HEK293 (cell line): Measurements from ENCODE around the gene ECE1.

Experiments
- BCL11A ChIP-seq: fragments of 450-650 bp; formaldehyde crosslinking; IDR thresholded peaks from 2 replicates; pipeline ENCODE4 v1.5.1; 2016; ENCODE audit warnings: low read depth, missing biosample characterization, missing genetic modification characterization
- CTCF ChIP-seq: fragments of 450-650 bp; formaldehyde crosslinking; IDR thresholded peaks from 2 replicates; pipeline ENCODE4 v1.5.1; 2016; ENCODE audit warnings: missing biosample characterization, missing genetic modification characterization
- GLIS2 ChIP-seq: fragments of 450-650 bp; formaldehyde crosslinking; IDR thresholded peaks from 2 replicates; pipeline ENCODE4 v1.5.1; 2016; ENCODE audit warnings: missing biosample characterization, missing genetic modification characterization
- IKZF3 ChIP-seq: fragments of 450-650 bp; IDR thresholded peaks from 2 replicates; pipeline ENCODE4 v1.5.0; 2018; ENCODE audit warnings: missing biosample characterization, mild to moderate bottlenecking, missing genetic modification characterization, moderate library complexity
- KLF1 ChIP-seq: fragments of 450-650 bp; formaldehyde crosslinking; IDR thresholded peaks from 2 replicates; pipeline ENCODE4 v1.5.1; 2016; ENCODE audit warnings: missing biosample characterization, missing genetic modification characterization
- KLF8 ChIP-seq: fragments of 450-650 bp; formaldehyde crosslinking; IDR thresholded peaks from 2 replicates; pipeline ENCODE4 v1.5.1; 2016; ENCODE audit warnings: missing biosample characterization, missing genetic modification characterization
- PRDM6 ChIP-seq: fragments of 450-650 bp; formaldehyde crosslinking; IDR thresholded peaks from 2 replicates; pipeline ENCODE4 v1.5.1; 2017; ENCODE audit warnings: missing biosample characterization, missing genetic modification characterization
- SCRT2 ChIP-seq: fragments of 450-650 bp; formaldehyde crosslinking; IDR thresholded peaks from 2 replicates; pipeline ENCODE4 v1.5.1; 2016; ENCODE audit warnings: missing biosample characterization, missing genetic modification characterization
- SETDB1 ChIP-seq: IDR thresholded peaks from one replicate; pipeline ENCODE4 v1.6.1; 2017; ENCODE audit warnings: mild to moderate bottlenecking, low read length, moderate library complexity, mixed read lengths; ENCODE audit not compliant: insufficient read length
- SP7 ChIP-seq: fragments of 450-650 bp; formaldehyde crosslinking; IDR thresholded peaks from 2 replicates; pipeline ENCODE4 v1.5.1; 2016; ENCODE audit warnings: missing biosample characterization, missing genetic modification characterization
- ZBTB1 ChIP-seq: fragments of 450-650 bp; formaldehyde crosslinking; IDR thresholded peaks from 2 replicates; pipeline ENCODE4 v1.5.1; 2016; ENCODE audit warnings: missing biosample characterization, missing genetic modification characterization
- ZBTB48 ChIP-seq: fragments of 450-650 bp; formaldehyde crosslinking; IDR thresholded peaks from 2 replicates; pipeline ENCODE4 v1.5.1; 2016; ENCODE audit warnings: missing biosample characterization, missing genetic modification characterization
- ZBTB49 ChIP-seq: fragments of 450-650 bp; formaldehyde crosslinking; IDR thresholded peaks from 2 replicates; pipeline ENCODE4 v1.5.1; 2016; ENCODE audit warnings: missing biosample characterization, missing genetic modification characterization, low read depth
- ZFP37 ChIP-seq: fragments of 450-650 bp; formaldehyde crosslinking; IDR thresholded peaks from 2 replicates; pipeline ENCODE4 v1.5.1; 2016; ENCODE audit warnings: missing biosample characterization, missing genetic modification characterization
- ZNF10 ChIP-seq: fragments of 450-650 bp; formaldehyde crosslinking; IDR thresholded peaks from 2 replicates; pipeline ENCODE4 v1.5.1; 2017; ENCODE audit warnings: missing biosample characterization, missing genetic modification characterization
- ZNF138 ChIP-seq: fragments of 450-650 bp; formaldehyde crosslinking; IDR thresholded peaks from 2 replicates; pipeline ENCODE4 v1.5.1; 2016; ENCODE audit warnings: missing biosample characterization, missing genetic modification characterization, borderline replicate concordance
- ZNF155 ChIP-seq: fragments of 450-650 bp; formaldehyde crosslinking; IDR thresholded peaks from 2 replicates; pipeline ENCODE4 v1.5.1; 2016; ENCODE audit warnings: missing biosample characterization, missing genetic modification characterization
- ZNF157 ChIP-seq: fragments of 450-650 bp; formaldehyde crosslinking; IDR thresholded peaks from 2 replicates; pipeline ENCODE4 v1.5.1; 2016; ENCODE audit warnings: missing biosample characterization, missing genetic modification characterization
- ZNF2 ChIP-seq: fragments of 450-650 bp; formaldehyde crosslinking; IDR thresholded peaks from 2 replicates; pipeline ENCODE4 v1.5.1; 2016; ENCODE audit warnings: missing biosample characterization, missing genetic modification characterization
- ZNF24 ChIP-seq: fragments of 450-650 bp; formaldehyde crosslinking; IDR thresholded peaks from 2 replicates; pipeline ENCODE4 v1.5.1; 2016; ENCODE audit warnings: missing biosample characterization, missing genetic modification characterization
- ZNF394 ChIP-seq: fragments of 450-650 bp; formaldehyde crosslinking; IDR thresholded peaks from 2 replicates; pipeline ENCODE4 v1.5.1; 2016; ENCODE audit warnings: missing biosample characterization, missing genetic modification characterization, mild to moderate bottlenecking, moderate library complexity, borderline replicate concordance
- ZNF449 ChIP-seq: fragments of 450-650 bp; formaldehyde crosslinking; IDR thresholded peaks from 2 replicates; pipeline ENCODE4 v1.5.1; 2017; ENCODE audit warnings: missing biosample characterization, mild to moderate bottlenecking, missing genetic modification characterization, moderate library complexity
- ZNF501 ChIP-seq: fragments of 450-650 bp; formaldehyde crosslinking; IDR thresholded peaks from 2 replicates; pipeline ENCODE4 v1.5.1; 2016; ENCODE audit warnings: missing biosample characterization, missing genetic modification characterization
- ZNF530 ChIP-seq: fragments of 450-650 bp; formaldehyde crosslinking; IDR thresholded peaks from 2 replicates; pipeline ENCODE4 v1.5.1; 2016; ENCODE audit warnings: low read depth, missing biosample characterization, missing genetic modification characterization
- ZNF548 ChIP-seq: fragments of 450-650 bp; formaldehyde crosslinking; IDR thresholded peaks from 2 replicates; pipeline ENCODE4 v1.5.1; 2016; ENCODE audit warnings: missing biosample characterization, missing genetic modification characterization
- ZNF580 ChIP-seq: fragments of 450-650 bp; formaldehyde crosslinking; IDR thresholded peaks from 2 replicates; pipeline ENCODE4 v1.5.1; 2016; ENCODE audit warnings: missing biosample characterization, missing genetic modification characterization
- ZNF707 ChIP-seq: fragments of 450-650 bp; formaldehyde crosslinking; IDR thresholded peaks from 2 replicates; pipeline ENCODE4 v1.5.1; 2016; ENCODE audit warnings: missing biosample characterization, missing genetic modification characterization
- ZNF792 ChIP-seq: fragments of 450-650 bp; formaldehyde crosslinking; IDR thresholded peaks from 2 replicates; pipeline ENCODE4 v1.5.1; 2016; ENCODE audit warnings: missing biosample characterization, missing genetic modification characterization
- ZXDB ChIP-seq: fragments of 450-650 bp; formaldehyde crosslinking; IDR thresholded peaks from 2 replicates; pipeline ENCODE4 v1.5.1; 2016; ENCODE audit warnings: missing biosample characterization, missing genetic modification characterization
- TF ChIP-seq, protein P1 (sequence below): fragments of 450-650 bp; formaldehyde crosslinking; IDR thresholded peaks from 2 replicates; pipeline ENCODE4 v1.5.1; 2017; ENCODE audit warnings: missing biosample characterization, missing genetic modification characterization

The ECE1 gene

GRCh38 chr1:21334214-21335087 lies 44.2 kb upstream of the ECE1 start (continued):
- TF ChIP-seq ZXDB (tag by site-specific recombination) (0 out of 2 replicates have a peak, but pooled peaks have one; percentile 21), CTCF (tag by site-specific recombination) (peak; percentile 92), PRDM6 (tag by site-specific recombination) (no peak), ZBTB49 (tag by site-specific recombination) (no peak), SETDB1 (no peak), ZNF155 (tag by site-specific recombination) (no peak), ZNF707 (no peak), ZNF530 (no peak), KLF8 (peak; percentile 98), ZBTB48 (0 out of 2 replicates have a peak, but pooled peaks have one; percentile 24), ZNF449 (tag by site-specific recombination) (peak; percentile 80), ZNF24 (0 out of 2 replicates have a peak, but pooled peaks have one; percentile 40), ZNF394 (tag by site-specific recombination) (peak; percentile 28; the same call in 1 of the 2 replicates), ZBTB1 (tag by site-specific recombination) (no peak), IKZF3 (tag by site-specific recombination) (peak; percentile 94), ZNF792 (no peak), ZNF548 (tag by site-specific recombination) (no peak), ZNF157 (tag by site-specific recombination) (no peak), ZNF2 (tag by site-specific recombination) (peak; percentile 73; the same call in 1 of the 2 replicates), SP7 (tag by site-specific recombination) (peak; percentile 12; the same call in 1 of the 2 replicates), BCL11A (tag by site-specific recombination) (no peak), ZFP37 (tag by site-specific recombination) (peak; percentile 56), GLIS2 (tag by site-specific recombination) (peak; percentile 78), ZNF501 (no peak), ZNF138 (no peak), ZNF10 (no peak), KLF1 (tag by site-specific recombination) (peak; percentile 92), SCRT2 (tag by site-specific recombination) (peak; percentile 77), ZNF580 (tag by site-specific recombination) (no peak)
- TF ChIP-seq, protein P1, sequence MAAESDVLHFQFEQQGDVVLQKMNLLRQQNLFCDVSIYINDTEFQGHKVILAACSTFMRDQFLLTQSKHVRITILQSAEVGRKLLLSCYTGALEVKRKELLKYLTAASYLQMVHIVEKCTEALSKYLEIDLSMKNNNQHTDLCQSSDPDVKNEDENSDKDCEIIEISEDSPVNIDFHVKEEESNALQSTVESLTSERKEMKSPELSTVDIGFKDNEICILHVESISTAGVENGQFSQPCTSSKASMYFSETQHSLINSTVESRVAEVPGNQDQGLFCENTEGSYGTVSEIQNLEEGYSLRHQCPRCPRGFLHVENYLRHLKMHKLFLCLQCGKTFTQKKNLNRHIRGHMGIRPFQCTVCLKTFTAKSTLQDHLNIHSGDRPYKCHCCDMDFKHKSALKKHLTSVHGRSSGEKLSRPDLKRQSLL (tag by site-specific recombination) = peak; percentile 35; the same call in 1 of the 2 replicates
